Measurements from ENCODE around the gene OR2T10. TPM values are rescaled to one million over a fixed set of nuclear protein-coding genes. Genes with fewer than 3 reads are reported as not detected.
"Not testable (repeated sequence)": the region's sequence is repeated elsewhere in the genome, so short reads cannot be mapped to it uniquely, and the experiment has no call there.

OR2T10 gene
- total RNA-seq, 1 donor from 2014 or later, result not detected

- no peak for DNase-seq (ENCODE audit: low read depth)
Observed at GRCh38 chr1:248596615-248597014, 885 bp downstream of the OR2T10 start.

GRCh38 chr1:248593226-248593625 lies 4.3 kb downstream of the OR2T10 start:
- DNase-seq (ENCODE audit: low read depth), result no peak

GRCh38 chr1:248592655-248593054 lies 4.8 kb downstream of the OR2T10 start:
- DNase-seq (ENCODE audit: low read depth), result peak; percentile 15

- DNase-seq (ENCODE audit: low read depth), result no peak
Observed at GRCh38 chr1:248590055-248590454, 7.4 kb downstream of the OR2T10 start.

- no peak for DNase-seq (ENCODE audit: low read depth)
Observed at GRCh38 chr1:248589334-248589733, 8.2 kb downstream of the OR2T10 start.

- no peak for DNase-seq (ENCODE audit: low read depth)
Observed at GRCh38 chr1:248585266-248585665, 12.2 kb downstream of the OR2T10 start.

GRCh38 chr1:248576260-248576980 lies 21.1 kb downstream of the OR2T10 start:
- DNase-seq (ENCODE audit: low read depth), result no peak

GRCh38 chr1:248574657-248575056 lies 22.8 kb downstream of the OR2T10 start, which contains the start of gene OR2T34:
Gene OR2T34 (minus strand): TSS chr1:248574757. CDS start chr1:248574757, 0 bp downstream.
- DNase-seq (ENCODE audit: low read depth), result not testable (repeated sequence)

- DNase-seq (ENCODE audit: low read depth), result not testable (repeated sequence)
Observed at GRCh38 chr1:248573856-248574255, 23.6 kb downstream of the OR2T10 start.

- DNase-seq (ENCODE audit: low read depth), result not testable (repeated sequence)
Observed at GRCh38 chr1:248572049-248572448, 25.5 kb downstream of the OR2T10 start.

- not testable (repeated sequence) for DNase-seq (ENCODE audit: low read depth)
Observed at GRCh38 chr1:248570811-248571210, 26.7 kb downstream of the OR2T10 start.

GRCh38 chr1:248569049-248569448 lies 28.5 kb downstream of the OR2T10 start:
- not testable (repeated sequence) for DNase-seq (ENCODE audit: low read depth)

- not testable (repeated sequence) for DNase-seq (ENCODE audit: low read depth)
Observed at GRCh38 chr1:248565530-248566373, 31.7 kb downstream of the OR2T10 start.

GRCh38 chr1:248562672-248563071 lies 34.8 kb downstream of the OR2T10 start, which contains the start of gene OR2T29:
Gene OR2T29 (minus strand): TSS chr1:248562772. CDS start chr1:248559491, 3,281 bp downstream.
- not testable (repeated sequence) for DNase-seq (ENCODE audit: low read depth)

- not testable (repeated sequence) for DNase-seq (ENCODE audit: low read depth)
Observed at GRCh38 chr1:248551027-248551426, 46.5 kb downstream of the OR2T10 start.

GRCh38 chr1:248547383-248547782 lies 50.1 kb downstream of the OR2T10 start:
- DNase-seq (ENCODE audit: low read depth), result not testable (repeated sequence)

Other genes starting within 250 kb of the OR2T10 start
- not detected in 2 replicates for gene OR14C36, start 248.9 kb downstream of the OR2T10 start, total RNA-seq
- gene OR2T4, start 236.0 kb downstream of the OR2T10 start, total RNA-seq, result not detected in 2 replicates
- gene OR2T6, start 222.0 kb downstream of the OR2T10 start, total RNA-seq, result not detected in 2 replicates
- gene OR2T1, start 194.7 kb downstream of the OR2T10 start, total RNA-seq, result not detected in 2 replicates
- gene OR2T2, start 152.1 kb downstream of the OR2T10 start, total RNA-seq, result not detected in 2 replicates
- not detected in 2 replicates for gene OR2T3, start 124.3 kb downstream of the OR2T10 start, total RNA-seq
- not detected in 2 replicates for gene OR2T5, start 109.1 kb downstream of the OR2T10 start, total RNA-seq
- gene OR2G6, start 89.6 kb downstream of the OR2T10 start, total RNA-seq, result not detected in 2 replicates
- gene OR2T29, start 34.9 kb downstream of the OR2T10 start, total RNA-seq, result not detected in 2 replicates
- gene OR2T34, start 22.9 kb downstream of the OR2T10 start, total RNA-seq, result not detected in 2 replicates
- not detected in 2 replicates for gene OR2T11, start 37.4 kb upstream of the OR2T10 start, total RNA-seq
- not detected in 2 replicates for gene OR2T35, start 47.6 kb upstream of the OR2T10 start, total RNA-seq
- gene OR2T27, start 57.8 kb upstream of the OR2T10 start, total RNA-seq, result not detected in 2 replicates
- gene OR14I1, start 105.1 kb upstream of the OR2T10 start, total RNA-seq, result not detected in 2 replicates
- gene LYPD8, start 158.1 kb upstream of the OR2T10 start, total RNA-seq, result not detected in 2 replicates
- gene SH3BP5L, start 228.2 kb upstream of the OR2T10 start, total RNA-seq, result 26.5 and 30.9 TPM in 2 replicates
- 38.9 and 43.4 TPM in 2 replicates for gene ZNF672, start 240.5 kb upstream of the OR2T10 start, total RNA-seq

Data from myocyte (in vitro differentiated cells).